Smooth muscle cell (in vitro differentiated cells): ENCODE measurements around the gene LFNG. TPM values are rescaled to one million over a fixed set of nuclear protein-coding genes. Genes with fewer than 3 reads are reported as not detected.

Experiments used
- DNase-seq: peaks from one replicate; lab custom pipeline; 2025; ENCODE audit not compliant: unreplicated experiment; lab: John Stamatoyannopoulos, UW
- H2AFZ ChIP-seq: fragments of 200-600 bp; sonication (generic); 2 replicates; pipeline ENCODE4 v1.6.0; 2016; ENCODE audit warnings: antibody characterized with exemption, low read depth, mild to moderate bottlenecking
- H3F3A ChIP-seq: fragments of 200-600 bp; sonication (generic); 2 replicates; pipeline ENCODE4 v1.6.0; 2017; ENCODE audit warnings: antibody characterized with exemption, low read depth
- H3K27ac ChIP-seq: fragments of 200-600 bp; sonication (generic); 2 replicates; pipeline ENCODE4 v1.5.1; 2016; ENCODE audit warnings: low read depth, mild to moderate bottlenecking
- H3K27me3 ChIP-seq: fragments of 200-600 bp; sonication (generic); 2 replicates; pipeline ENCODE4 v1.6.1; 2016; ENCODE audit warnings: low read depth, mild to moderate bottlenecking
- H3K36me3 ChIP-seq: fragments of 200-600 bp; sonication (generic); 2 replicates; pipeline ENCODE4 v1.5.1; 2016; ENCODE audit warnings: low read depth
- H3K4me1 ChIP-seq: fragments of 200-600 bp; sonication (generic); 2 replicates; pipeline ENCODE4 v1.5.1; 2016; ENCODE audit warnings: low read depth
- H3K4me2 ChIP-seq: fragments of 200-600 bp; sonication (generic); 2 replicates; pipeline ENCODE4 v1.6.0; 2016; ENCODE audit warnings: mild to moderate bottlenecking
- H3K4me3 ChIP-seq: fragments of 200-600 bp; sonication (generic); 2 replicates; pipeline ENCODE4 v1.5.1; 2016; ENCODE audit warnings: mild to moderate bottlenecking
- H3K79me2 ChIP-seq: fragments of 200-600 bp; sonication (generic); 2 replicates; pipeline ENCODE4 v1.6.0; 2016; ENCODE audit warnings: low read depth, mild to moderate bottlenecking
- H3K9ac ChIP-seq: fragments of 200-600 bp; sonication (generic); 2 replicates; pipeline ENCODE4 v1.6.0; 2016; ENCODE audit warnings: low read depth
- H3K9me3 ChIP-seq: fragments of 200-600 bp; sonication (generic); replicated peaks from 2 replicates; pipeline ENCODE4 v1.5.1; 2016; ENCODE audit warnings: low read depth
- H4K20me1 ChIP-seq: fragments of 200-600 bp; sonication (generic); 2 replicates; pipeline ENCODE4 v1.6.0; 2016; ENCODE audit warnings: low read depth
- WGBS: methylation state at CpG from one replicate; pipeline ENCODE4 v1.1.7; 2016; ENCODE audit warnings: low lambda C conversion rate; 5-methylcytosine and 5-hydroxymethylcytosine counted together
- polyA plus RNA-seq: library from polyadenylated mRNA; unstranded; fragments of >200 nt; fragmentation: Nextera tagmentation; extraction: Ambion mirVana; gene quantifications from 2 replicates; pipeline ENCODE4 v1.2.1, GENCODE V29; 2016
- total RNA-seq: library from RNA; depleted of rRNA; stranded (reverse); fragments of >200 nt; gene quantifications from 2 replicates; pipeline ENCODE4 v1.2.3, GENCODE V29; 2014
- TF ChIP-seq, protein P1 (sequence below): fragments of 200-600 bp; sonication (generic); IDR thresholded peaks from 2 replicates; pipeline ENCODE4 v1.5.1; 2017; ENCODE audit warnings: borderline replicate concordance, mild to moderate bottlenecking, antibody characterized with exemption; ENCODE audit not compliant: insufficient read depth, poor library complexity, severe bottlenecking

The LFNG gene
- total and polyA plus RNA-seq, 2 experiments from 2014 or later, result 6.0 to 9.8 TPM

GRCh38 chr7:2492038-2492437, 27.5 kb upstream of the LFNG start:
- H3K4me1 ChIP-seq, result peaks cover 13% of the 10 kb centered on the region
- H3K4me2 ChIP-seq, result no peak overlapping the region
- H2AFZ ChIP-seq, result no peak overlapping the region
- no peak overlapping the region for H3K27ac ChIP-seq
- H3F3A ChIP-seq, result no peaks in the 10 kb centered on the region
- H4K20me1 ChIP-seq, result no peaks in the 10 kb centered on the region
- TF ChIP-seq, protein P1, sequence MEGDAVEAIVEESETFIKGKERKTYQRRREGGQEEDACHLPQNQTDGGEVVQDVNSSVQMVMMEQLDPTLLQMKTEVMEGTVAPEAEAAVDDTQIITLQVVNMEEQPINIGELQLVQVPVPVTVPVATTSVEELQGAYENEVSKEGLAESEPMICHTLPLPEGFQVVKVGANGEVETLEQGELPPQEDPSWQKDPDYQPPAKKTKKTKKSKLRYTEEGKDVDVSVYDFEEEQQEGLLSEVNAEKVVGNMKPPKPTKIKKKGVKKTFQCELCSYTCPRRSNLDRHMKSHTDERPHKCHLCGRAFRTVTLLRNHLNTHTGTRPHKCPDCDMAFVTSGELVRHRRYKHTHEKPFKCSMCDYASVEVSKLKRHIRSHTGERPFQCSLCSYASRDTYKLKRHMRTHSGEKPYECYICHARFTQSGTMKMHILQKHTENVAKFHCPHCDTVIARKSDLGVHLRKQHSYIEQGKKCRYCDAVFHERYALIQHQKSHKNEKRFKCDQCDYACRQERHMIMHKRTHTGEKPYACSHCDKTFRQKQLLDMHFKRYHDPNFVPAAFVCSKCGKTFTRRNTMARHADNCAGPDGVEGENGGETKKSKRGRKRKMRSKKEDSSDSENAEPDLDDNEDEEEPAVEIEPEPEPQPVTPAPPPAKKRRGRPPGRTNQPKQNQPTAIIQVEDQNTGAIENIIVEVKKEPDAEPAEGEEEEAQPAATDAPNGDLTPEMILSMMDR, result no peak
- no peaks in the 10 kb centered on the region for H3K9me3 ChIP-seq
- H3K4me3 ChIP-seq, result no peak overlapping the region
- H3K79me2 ChIP-seq, result no peaks in the 10 kb centered on the region
- WGBS, result 100% methylated on average over 1 of the region's 2 CpGs
- no peaks in the 10 kb centered on the region for H3K36me3 ChIP-seq
- H3K9ac ChIP-seq, result no peak overlapping the region
- no peaks in the 10 kb centered on the region for H3K27me3 ChIP-seq
- DNase-seq, result no peak

GRCh38 chr7:2493205-2494164, 26.1 kb upstream of the LFNG start:
- Histone ChIP-seq H3K4me2 (peak overlapping the region; percentile 54), H3K27me3 (no peaks in the 10 kb centered on the region), H3K36me3 (no peaks in the 10 kb centered on the region), H3K4me3 (no peak overlapping the region), H3K4me1 (peaks cover 28% of the 10 kb centered on the region), H4K20me1 (no peaks in the 10 kb centered on the region), H3F3A (no peaks in the 10 kb centered on the region), H2AFZ (no peak overlapping the region), H3K9ac (no peak overlapping the region), H3K79me2 (no peaks in the 10 kb centered on the region), H3K9me3 (no peaks in the 10 kb centered on the region), H3K27ac (no peak overlapping the region)
- WGBS, result 27% methylated on average over 9 of the region's 11 CpGs
- TF ChIP-seq, protein P1, result no peak
- no peak for DNase-seq

GRCh38 chr7:2494191-2495130, 25.1 kb upstream of the LFNG start:
- Histone ChIP-seq H3K4me1 (peaks cover 37% of the 10 kb centered on the region), H3K4me3 (no peak overlapping the region), H3K36me3 (no peaks in the 10 kb centered on the region), H3K9me3 (no peaks in the 10 kb centered on the region), H3K27me3 (no peaks in the 10 kb centered on the region), H2AFZ (no peak overlapping the region), H4K20me1 (no peaks in the 10 kb centered on the region), H3F3A (no peaks in the 10 kb centered on the region), H3K4me2 (no peak overlapping the region), H3K9ac (no peak overlapping the region), H3K79me2 (no peaks in the 10 kb centered on the region), H3K27ac (no peak overlapping the region)
- 86% methylated on average over 18 of the region's 32 CpGs for WGBS
- no peak for DNase-seq
- TF ChIP-seq, protein P1, result no peak
